IMR-90 (cell line): ENCODE data around the gene GNG12. TPM values are rescaled to one million over a fixed set of nuclear protein-coding genes. Genes with fewer than 3 reads are reported as not detected.

Experiments
- ATAC-seq: fragments of 200-7000 bp; cut with Tn5 transposase; 2 replicates; pipeline ENCODE4 v1.9.1; 2020; ENCODE audit warnings: low read depth, mild to moderate bottlenecking, moderate library complexity
- BruUV-seq: library from RNA; stranded (reverse); fragments of 400-500 nt; replicated peaks from 2 replicates; lab custom pipeline; 2021; lab: Mats Ljungman, UMichigan
- CTCF ChIA-PET: fragments of 300-600 bp; formaldehyde crosslinking; extraction: SDS; loops from one replicate; lab custom pipeline; 2021; ENCODE audit warnings: antibody characterized with exemption; lab: Yijun Ruan, JAX
- POLR2A ChIA-PET: fragments of 300-600 bp; sonication (Branson Sonifier 250); formaldehyde crosslinking; loops from one replicate; lab custom pipeline; 2022; ENCODE audit warnings: antibody characterized with exemption; ENCODE audit not compliant: unreplicated experiment; lab: Charles Lee
- DNase-seq: peaks from one replicate; pipeline ENCODE4 v3.0.0; 2013
- H2AFZ ChIP-seq: replicated peaks from 2 replicates; pipeline ENCODE3; 2013; ENCODE audit warnings: low read length, mild to moderate bottlenecking; ENCODE audit not compliant: poor library complexity
- H2AK5ac ChIP-seq: 2 replicates; pipeline ENCODE4 v1.6.1; 2013; ENCODE audit warnings: low read depth, low read length, inconsistent platforms
- H2AK9ac ChIP-seq: replicated peaks from 2 replicates; pipeline ENCODE3; 2013; ENCODE audit warnings: mild to moderate bottlenecking, low read depth, low read length, moderate library complexity; ENCODE audit not compliant: poor library complexity
- H2BK120ac ChIP-seq: 2 replicates; pipeline ENCODE4 v1.6.1; 2013; ENCODE audit warnings: low read depth, low read length, inconsistent platforms
- H2BK15ac ChIP-seq: 3 replicates; pipeline ENCODE4 v1.6.1; 2013; ENCODE audit warnings: low read depth, low read length, inconsistent platforms
- H2BK20ac ChIP-seq: 2 replicates; pipeline ENCODE4 v1.6.1; 2013; ENCODE audit warnings: low read depth, mild to moderate bottlenecking, inconsistent platforms, low read length, moderate library complexity
- H2BK5ac ChIP-seq: 2 replicates; pipeline ENCODE4 v1.6.1; 2013; ENCODE audit warnings: mild to moderate bottlenecking, low read depth, low read length, inconsistent platforms; ENCODE audit not compliant: poor library complexity, severe bottlenecking
- H3K14ac ChIP-seq: replicated peaks from 2 replicates; pipeline ENCODE4 v1.6.1; 2013; ENCODE audit warnings: low read depth, low read length, inconsistent platforms
- H3K18ac ChIP-seq: 2 replicates; pipeline ENCODE4 v1.6.1; 2013; ENCODE audit warnings: low read depth, low read length, control low read depth
- H3K23ac ChIP-seq: 2 replicates; pipeline ENCODE4 v1.6.1; 2013; ENCODE audit warnings: low read depth, low read length, inconsistent platforms
- H3K27ac ChIP-seq: 2 replicates; pipeline ENCODE4 v1.5.1; 2013; ENCODE audit warnings: mild to moderate bottlenecking, control low read depth, low read length; ENCODE audit not compliant: insufficient read depth
- H3K27me3 ChIP-seq: 2 replicates; pipeline ENCODE4 v1.6.1; 2013; ENCODE audit warnings: low read length; ENCODE audit not compliant: control insufficient read depth, insufficient read depth
- H3K36me3 ChIP-seq: 2 replicates; pipeline ENCODE4 v1.6.1; 2013; ENCODE audit warnings: low read length, mixed read lengths; ENCODE audit not compliant: control insufficient read depth, insufficient read depth
- H3K4ac ChIP-seq: 2 replicates; pipeline ENCODE4 v1.6.1; 2013; ENCODE audit warnings: low read depth, low read length, inconsistent platforms
- H3K4me1 ChIP-seq: 2 replicates; pipeline ENCODE4 v1.6.1; 2013; ENCODE audit warnings: low read length, mixed read lengths; ENCODE audit not compliant: control insufficient read depth, insufficient read depth
- H3K4me2 ChIP-seq: 2 replicates; pipeline ENCODE4 v1.6.1; 2013; ENCODE audit warnings: low read depth, mild to moderate bottlenecking, control low read depth, low read length, moderate library complexity
- H3K4me3 ChIP-seq: 2 replicates; pipeline ENCODE4 v1.5.1; 2013; ENCODE audit warnings: low read depth, mild to moderate bottlenecking, control low read depth, low read length, moderate library complexity; ENCODE audit not compliant: insufficient read depth
- H3K56ac ChIP-seq: 2 replicates; pipeline ENCODE4 v1.6.1; 2013; ENCODE audit warnings: low read length, inconsistent platforms; ENCODE audit not compliant: insufficient read depth; ENCODE audit errors: extremely low read depth
- H3K79me1 ChIP-seq, 2 experiments: 2 replicates each; pipeline ENCODE4 v1.6.1; 2013; ENCODE audit warnings: low read length in 2 of 2, inconsistent platforms in 1 of 2, low read depth in 1 of 2
- H3K9ac ChIP-seq: 2 replicates; pipeline ENCODE4 v1.6.1; 2013; ENCODE audit warnings: low read depth, low read length, control low read depth
- H3K9me1 ChIP-seq: 2 replicates; pipeline ENCODE4 v1.6.1; 2013; ENCODE audit warnings: low read length, inconsistent platforms; ENCODE audit not compliant: insufficient read depth
- H3K9me3 ChIP-seq: 2 replicates; pipeline ENCODE4 v1.6.1; 2013; ENCODE audit warnings: low read length; ENCODE audit not compliant: control insufficient read depth, insufficient read depth
- H4K20me1 ChIP-seq: 2 replicates; pipeline ENCODE4 v1.6.1; 2013; ENCODE audit warnings: low read length, inconsistent platforms; ENCODE audit not compliant: insufficient read depth
- H4K5ac ChIP-seq: 2 replicates; pipeline ENCODE4 v1.6.1; 2013; ENCODE audit warnings: mild to moderate bottlenecking, low read depth, low read length, control low read depth
- H4K8ac ChIP-seq, 2 experiments: 2 replicates each; pipeline ENCODE4 v1.6.1; 2013; ENCODE audit warnings: low read depth in 2 of 2, low read length in 2 of 2, control low read depth in 1 of 2, inconsistent platforms in 1 of 2
- H4K91ac ChIP-seq: 2 replicates; pipeline ENCODE4 v1.6.1; 2013; ENCODE audit warnings: low read depth, low read length, inconsistent platforms; ENCODE audit not compliant: insufficient read depth
- BHLHE40 ChIP-seq: fragments of 150-350 bp; IDR thresholded peaks from 2 replicates; pipeline ENCODE4 v1.6.1; 2016; ENCODE audit warnings: mild to moderate bottlenecking, low read depth, low read length
- CEBPB ChIP-seq: IDR thresholded peaks from 2 replicates; pipeline ENCODE4 v1.6.1; 2012; ENCODE audit warnings: low read depth, low read length, improper control_type of control experiment
- CHD1 ChIP-seq: IDR thresholded peaks from 2 replicates; pipeline ENCODE4 v1.6.1; 2012; ENCODE audit warnings: low read depth, low read length, improper control_type of control experiment
- CTCF ChIP-seq: conservative IDR thresholded peaks from 2 replicates; pipeline ENCODE4 v1.5.1; 2012; ENCODE audit warnings: mild to moderate bottlenecking, low read depth, low read length, improper control_type of control experiment
- FOS ChIP-seq: fragments of 150-350 bp; IDR thresholded peaks from 2 replicates; pipeline ENCODE4 v1.6.1; 2016; ENCODE audit warnings: low read depth, low read length
- MAFK ChIP-seq: IDR thresholded peaks from 2 replicates; pipeline ENCODE4 v1.6.1; 2012; ENCODE audit warnings: low read depth, low read length, improper control_type of control experiment
- MAZ ChIP-seq: IDR thresholded peaks from 2 replicates; pipeline ENCODE4 v1.6.1; 2012; ENCODE audit warnings: low read depth, mild to moderate bottlenecking, low read length, improper control_type of control experiment, moderate library complexity, borderline replicate concordance
- MXI1 ChIP-seq: IDR thresholded peaks from 2 replicates; pipeline ENCODE4 v1.6.1; 2012; ENCODE audit warnings: low read depth, mild to moderate bottlenecking, low read length, moderate library complexity, borderline replicate concordance
- NFE2L2 ChIP-seq: fragments of 150-350 bp; IDR thresholded peaks from 2 replicates; pipeline ENCODE4 v1.6.1; 2016; ENCODE audit warnings: low read depth, mild to moderate bottlenecking, low read length
- POLR2A ChIP-seq: IDR thresholded peaks from 2 replicates; pipeline ENCODE4 v1.6.1; 2012; ENCODE audit warnings: mild to moderate bottlenecking, low read depth, low read length
- RAD21 ChIP-seq: IDR thresholded peaks from 2 replicates; pipeline ENCODE4 v1.6.1; 2012; ENCODE audit warnings: low read length, improper control_type of control experiment
- RCOR1 ChIP-seq: IDR thresholded peaks from 2 replicates; pipeline ENCODE4 v1.6.1; 2012; ENCODE audit warnings: mild to moderate bottlenecking, low read length, improper control_type of control experiment; ENCODE audit not compliant: insufficient replicate concordance
- RFX5 ChIP-seq: IDR thresholded peaks from 2 replicates; pipeline ENCODE4 v1.8.0; 2012; ENCODE audit warnings: low read depth, mild to moderate bottlenecking, low read length, moderate library complexity
- SMC3 ChIP-seq: fragments of 150-350 bp; IDR thresholded peaks from 2 replicates; pipeline ENCODE4 v1.6.1; 2016; ENCODE audit warnings: low read depth, mild to moderate bottlenecking, antibody characterized with exemption, low read length, moderate library complexity
- USF2 ChIP-seq: fragments of 150-350 bp; IDR thresholded peaks from 2 replicates; pipeline ENCODE4 v1.6.1; 2017; ENCODE audit warnings: mild to moderate bottlenecking, antibody characterized with exemption, low read length, low read depth
- WGBS, 2 experiments: methylation state at CpG; one replicate each; pipeline versions ENCODE4 v1.1.5 to v1.1.7; 2013; ENCODE audit warnings: missing lambda C conversion rate in 2 of 2; ENCODE audit not compliant: insufficient read length in 1 of 2; ENCODE audit errors: extremely low coverage in 2 of 2; 5-methylcytosine and 5-hydroxymethylcytosine counted together
- dilution Hi-C: fragments of 300-500 bp; cut with HindIII; formaldehyde crosslinking; loops from one replicate; pipeline ENCODE4 v1.14.3; 2018; ENCODE audit warnings: low sequenced_read_pairs; ENCODE audit not compliant: unreplicated experiment
- in situ Hi-C: fragments of 300-500 bp; cut with MboI; formaldehyde crosslinking; loops from 3 replicates; pipeline ENCODE4 v1.14.3; 2019; ENCODE audit warnings: low sequenced_read_pairs, inconsistent platforms, mixed read lengths
- intact Hi-C: fragments of 100-400 bp; cut with micrococcal nuclease; formaldehyde crosslinking; loops from 2 replicates; pipeline ENCODE4 v1.10.0; 2022
- polyA plus RNA-seq, 3 experiments: library from polyadenylated mRNA; depleted of rRNA; stranded (reverse); fragments of >200 nt; gene quantifications; 2 replicates each; pipeline ENCODE4 v1.2.3, GENCODE V29; 2012; ENCODE audit warnings: low replicate concordance in 1 of 3
- total RNA-seq: library from RNA; depleted of rRNA; stranded (reverse); fragments of >200 nt; gene quantifications from 2 replicates; pipeline ENCODE4 v1.2.3, GENCODE V29; 2012
- TF ChIP-seq, protein P1 (sequence below): fragments of 150-350 bp; IDR thresholded peaks from 2 replicates; pipeline ENCODE4 v1.6.1; 2016; ENCODE audit warnings: low read depth, mild to moderate bottlenecking, low read length, moderate library complexity, borderline replicate concordance

GNG12 gene
- total and polyA plus RNA-seq, 2 of the 4 experiments (the other 2 are of a cell fraction), result 92.3 to 132 TPM

- ChIA-PET CTCF (interaction anchor here (1.2 to 1.3 kb wide), 2 partner anchors 13 to 194 kb away, joined by 3 to 4 read pairs; no protein-coding TSS in a partner anchor), POLR2A (interaction anchor here (0.5 kb wide), 1 partner anchor 217 kb away, joined by 3 read pairs; no protein-coding TSS in a partner anchor)
- intact Hi-C loops, result no loop called here
- Histone ChIP-seq H3K14ac (peak overlapping the region; percentile 58; the same call in 1 of the 2 replicates), H4K20me1 (peaks cover 9% of the 10 kb centered on the region; the same call in 1 of the 2 replicates), H4K8ac (peak overlapping the region in 1 of 2 experiments; percentile 14; a peak in 1 of 4 replicates), H3K18ac (no peak overlapping the region), H3K27ac (no peak overlapping the region), H2AFZ (no peak overlapping the region), H3K23ac (no peak overlapping the region), H2BK5ac (no peak overlapping the region), H3K4me1 (peaks cover 24% of the 10 kb centered on the region), H2BK20ac (no peak overlapping the region), H2AK9ac (no peak overlapping the region), H3K9ac (no peak overlapping the region), H3K9me1 (peaks cover 31% of the 10 kb centered on the region), H3K27me3 (no peaks in the 10 kb centered on the region), H3K36me3 (peaks cover 6% of the 10 kb centered on the region; the same call in 1 of the 2 replicates), H2AK5ac (0 out of 2 replicates have a peak overlapping the region, but pooled peaks have one; percentile 42), H3K56ac (no peak overlapping the region), H3K4me2 (no peak overlapping the region), H3K4me3 (no peak overlapping the region), H4K5ac (no peak overlapping the region), H2BK120ac (peak overlapping the region; percentile 2; the same call in 1 of the 2 replicates), H3K79me1 (peaks cover 50 to 91% of the 10 kb centered on the region in 2 experiments), H4K91ac (no peak overlapping the region; the same call in 1 of the 2 replicates), H3K9me3 (no peaks in the 10 kb centered on the region), H3K4ac (peak overlapping the region; percentile 1; the same call in 1 of the 2 replicates), H2BK15ac (no peak overlapping the region)
- no peak for ATAC-seq
- no TSS peak for BruUV-seq
- no peak for TF ChIP-seq RAD21
- TF ChIP-seq CHD1, result no peak
- TF ChIP-seq POLR2A, result no peak
- no peak for TF ChIP-seq NFE2L2
- TF ChIP-seq FOS, result no peak
- TF ChIP-seq, protein P1, sequence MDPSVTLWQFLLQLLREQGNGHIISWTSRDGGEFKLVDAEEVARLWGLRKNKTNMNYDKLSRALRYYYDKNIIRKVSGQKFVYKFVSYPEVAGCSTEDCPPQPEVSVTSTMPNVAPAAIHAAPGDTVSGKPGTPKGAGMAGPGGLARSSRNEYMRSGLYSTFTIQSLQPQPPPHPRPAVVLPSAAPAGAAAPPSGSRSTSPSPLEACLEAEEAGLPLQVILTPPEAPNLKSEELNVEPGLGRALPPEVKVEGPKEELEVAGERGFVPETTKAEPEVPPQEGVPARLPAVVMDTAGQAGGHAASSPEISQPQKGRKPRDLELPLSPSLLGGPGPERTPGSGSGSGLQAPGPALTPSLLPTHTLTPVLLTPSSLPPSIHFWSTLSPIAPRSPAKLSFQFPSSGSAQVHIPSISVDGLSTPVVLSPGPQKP, result no peak
- TF ChIP-seq SMC3, result no peak
- TF ChIP-seq CEBPB, result no peak
- TF ChIP-seq MAZ, result no peak
- no peak for TF ChIP-seq RCOR1
- no peak for TF ChIP-seq MXI1
- no peak for TF ChIP-seq BHLHE40
- TF ChIP-seq CTCF, result no peak
- no peak for TF ChIP-seq RFX5
- TF ChIP-seq USF2, result no peak
- no peak for TF ChIP-seq MAFK
- DNase-seq, result no peak
- WGBS, 2 experiments, result no CpG with 5 or more reads among the region's 2 CpGs
- dilution Hi-C loops, result no loop called here
- in situ Hi-C loops, result loop anchor here (25.0 kb wide), 1 partner anchor 340 kb away; no protein-coding TSS in a partner anchor
Measured at GRCh38 chr1:67752306-67752705, 81.0 kb downstream of the GNG12 start.
